HG03280 (cell line): Measurements from ENCODE around the gene TMIGD3.

Experiments used
- ATAC-seq: cut with Tn5 transposase; IDR thresholded peaks from one replicate; pipeline ENCODE4 v1.9.1; 2021; ENCODE audit warnings: mild to moderate bottlenecking, moderate library complexity; ENCODE audit not compliant: unreplicated experiment

The TMIGD3 gene

DNA sequence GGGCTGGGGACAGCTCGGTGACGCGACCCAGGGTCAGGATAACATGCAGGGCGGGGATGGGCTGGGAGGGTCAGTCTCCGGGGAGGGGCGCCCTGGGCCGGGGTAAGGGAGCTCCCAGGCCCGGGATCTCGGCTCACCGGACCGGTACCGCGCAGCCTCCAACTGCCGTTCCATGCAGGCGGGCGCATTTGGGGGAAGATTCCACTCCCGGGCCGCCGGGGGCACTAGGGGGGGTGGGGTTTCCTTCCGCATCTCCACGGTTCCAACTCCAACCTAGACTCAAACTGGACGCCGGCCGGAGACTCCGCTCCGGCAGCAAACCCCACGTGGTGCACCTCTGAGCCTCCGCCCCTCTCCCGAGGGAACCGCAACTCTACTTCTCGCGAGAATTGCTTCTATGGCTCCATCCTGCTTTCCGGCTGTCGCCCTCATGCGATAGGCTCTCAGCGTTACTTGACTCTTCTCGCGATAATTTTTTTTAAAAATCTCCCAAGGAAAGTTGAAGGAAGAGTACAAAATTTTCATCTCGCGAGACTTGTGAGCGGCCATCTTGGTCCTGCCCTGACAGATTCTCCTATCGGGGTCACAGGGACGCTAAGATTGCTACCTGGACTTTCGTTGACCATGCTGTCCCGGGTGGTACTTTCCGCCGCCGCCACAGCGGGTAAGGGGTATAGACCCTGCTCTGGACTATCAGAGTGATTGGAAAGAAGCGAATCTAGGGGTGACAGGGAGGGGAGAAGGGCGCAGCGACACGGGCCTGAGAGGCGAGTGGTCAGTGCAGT is 54.3 kb downstream of the TMIGD3 start, which contains the start of the genes ATP5PB and WDR77:
Gene ATP5PB, plus strand, starts transcription at position 547 of the 785 bp plus-strand sequence. Its CDS starts 78 bp downstream, at position 625.
Gene WDR77, minus strand, starts transcription at position 339 of the 785 bp plus-strand sequence. Its CDS starts 87 bp downstream, at position 252.
- ATAC-seq: peak; percentile 94

DNA sequence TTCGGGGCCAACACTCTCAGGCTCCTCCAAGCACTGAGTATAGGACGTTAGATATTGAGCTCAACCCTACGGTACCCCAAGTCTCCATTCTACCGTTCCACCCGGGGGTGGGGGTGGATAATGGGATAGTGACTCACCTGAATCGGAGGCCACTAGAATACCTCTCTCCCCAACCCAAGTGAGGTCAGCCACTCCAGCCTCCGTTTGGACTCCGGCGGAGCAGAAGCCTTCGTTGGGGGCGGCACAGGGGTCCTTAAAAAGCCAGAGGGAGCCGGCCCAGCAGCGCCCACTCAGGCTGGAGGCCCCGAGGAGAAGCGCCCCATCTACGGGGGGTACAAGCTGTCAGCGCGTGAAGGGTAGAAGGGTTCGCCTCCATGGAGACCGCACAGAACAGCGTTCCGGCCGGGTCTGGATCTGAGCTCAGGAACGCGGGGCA is 54.9 kb downstream of the TMIGD3 start:
- peak; percentile 23 for ATAC-seq

- ATAC-seq: no peak
Measured at GRCh38 chr1:111446967-111447892, 56.2 kb downstream of the TMIGD3 start.

GRCh38 chr1:111446546-111446945 is 56.9 kb downstream of the TMIGD3 start:
- no peak for ATAC-seq

DNA sequence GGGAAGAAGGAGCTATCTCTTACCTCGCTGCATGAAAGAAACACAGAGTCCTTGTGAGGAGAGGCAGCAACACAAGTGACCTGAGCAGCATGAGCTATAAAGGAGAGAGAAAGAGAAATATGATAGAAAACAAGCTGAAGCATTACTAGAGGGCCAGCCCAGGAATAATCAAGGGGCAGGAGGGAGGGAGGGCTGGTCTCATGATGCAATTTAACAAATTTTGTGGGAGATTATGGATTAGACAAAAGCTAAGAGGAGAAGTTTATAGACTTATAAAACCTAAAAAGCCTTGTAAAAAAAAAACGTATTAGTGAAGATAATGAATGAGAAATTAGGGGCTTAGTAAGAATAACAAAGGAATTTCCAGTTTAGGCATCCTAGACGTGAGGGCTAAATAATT is 59.4 kb downstream of the TMIGD3 start:
- no peak for ATAC-seq

GRCh38 chr1:111442457-111442856 is 61.0 kb downstream of the TMIGD3 start:
- no peak for ATAC-seq

- ATAC-seq: no peak
Measured at GRCh38 chr1:111441573-111442192, 61.8 kb downstream of the TMIGD3 start.

DNA sequence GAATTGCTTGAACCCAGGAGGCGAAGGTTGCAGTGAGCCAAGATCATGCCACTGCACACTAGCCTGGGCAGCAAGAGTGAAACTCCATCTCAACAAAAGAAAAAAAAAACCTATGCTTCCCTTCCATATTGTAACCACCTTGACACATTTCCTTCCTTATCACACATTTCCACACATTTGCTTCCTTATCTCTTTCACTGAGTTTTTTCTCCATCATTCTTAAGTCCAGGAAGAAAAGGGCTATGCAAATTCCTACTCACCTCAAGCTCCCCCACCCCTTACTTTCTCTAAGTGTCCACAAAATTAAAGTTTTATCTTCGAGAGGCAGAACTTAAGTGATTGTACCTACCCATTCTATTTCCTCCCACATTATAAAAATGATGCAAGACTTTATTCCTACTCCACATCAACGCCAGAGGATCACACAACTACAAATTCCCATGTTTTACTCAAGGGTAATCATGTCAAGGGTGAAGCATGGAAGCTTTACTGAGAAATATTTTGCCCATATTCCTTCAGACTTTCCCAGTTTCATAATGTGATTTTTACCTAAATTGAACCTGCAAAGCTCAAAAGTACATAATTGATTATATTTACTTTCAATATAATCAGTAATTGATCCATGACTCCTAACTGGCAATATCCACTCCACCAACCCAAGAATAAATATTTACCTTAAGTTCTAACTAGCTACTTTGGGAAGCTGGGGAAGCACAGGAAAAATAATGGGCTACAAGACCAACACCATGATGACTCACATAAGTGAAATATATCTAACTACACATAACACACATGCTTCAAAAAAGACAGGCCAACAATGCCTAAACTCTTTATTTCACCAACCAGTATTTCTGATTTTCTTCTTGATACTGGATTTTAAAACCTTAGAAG is 63.7 kb downstream of the TMIGD3 start:
- no peak for ATAC-seq

DNA sequence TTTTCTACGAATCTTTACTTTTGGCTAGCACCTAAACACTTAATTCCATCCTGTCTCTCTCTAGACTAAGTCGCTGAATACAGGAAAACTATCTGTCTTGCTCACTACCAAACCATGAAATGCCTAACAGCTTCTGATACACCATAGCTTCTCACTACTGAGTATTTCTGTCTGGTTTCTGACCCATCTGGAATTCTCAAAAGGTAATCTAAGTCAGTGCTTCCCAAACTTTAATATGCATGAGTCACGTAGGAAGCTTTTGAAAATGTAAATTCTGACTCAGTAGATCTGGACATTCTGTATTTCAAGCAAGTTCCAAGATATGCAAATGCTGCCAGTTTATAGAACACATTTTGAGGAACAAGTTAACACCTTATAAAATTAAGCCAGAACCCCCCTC is 66.7 kb downstream of the TMIGD3 start:
- no peak for ATAC-seq
